Uterus (tissue), 4 donors: ENCODE results near the gene PANX2. TPM values are rescaled to one million over a fixed set of nuclear protein-coding genes. Genes with fewer than 3 reads are reported as not detected.

ENCODE experiments used
- DNase-seq, 2 donors: peaks; one replicate each; pipeline ENCODE4 v3.0.0-alpha.2; 2019 to 2020
- H3K27ac ChIP-seq, 2 donors: fragments of 200-600 bp; sonication (generic); 1 replicate in 1 of 2; 2 replicates in 1 of 2; pipeline ENCODE4 v1.5.1; 2016 to 2018
- H3K27me3 ChIP-seq, 2 donors: fragments of 200-600 bp; sonication (generic); one replicate each; pipeline ENCODE4 v1.5.1; 2018 to 2019; ENCODE audit warnings: control low read depth in 1 of 2
- H3K36me3 ChIP-seq, 2 donors: fragments of 200-600 bp; sonication (generic); one replicate each; pipeline ENCODE4 v1.5.1; 2019; ENCODE audit warnings: control low read depth in 1 of 2
- H3K4me1 ChIP-seq, 2 donors: fragments of 200-600 bp; sonication (generic); one replicate each; pipeline ENCODE4 v1.5.1; 2018 to 2019; ENCODE audit warnings: control low read depth in 1 of 2
- H3K4me3 ChIP-seq, 2 donors: fragments of 200-600 bp; sonication (generic); 1 replicate in 1 of 2; 2 replicates in 1 of 2; pipeline ENCODE4 v1.5.1; 2018 to 2019; ENCODE audit warnings: mild to moderate bottlenecking in 1 of 2
- H3K9me3 ChIP-seq, 2 donors: fragments of 200-600 bp; sonication (generic); one replicate each; pipeline ENCODE4 v1.5.1; 2019; ENCODE audit warnings: control low read depth in 1 of 2
- POLR2A ChIP-seq, 2 donors: fragments of 450-650 bp; IDR thresholded peaks; one replicate each; pipeline ENCODE4 v1.6.1; 2016; ENCODE audit warnings: antibody characterized with exemption in 2 of 2, mild to moderate bottlenecking in 1 of 2, moderate library complexity in 1 of 2
- intact Hi-C: fragments of 100-400 bp; cut with DNase I; formaldehyde crosslinking; loops from one replicate; pipeline ENCODE4 v1.15.1; 2023; ENCODE audit warnings: low total_unique reads
- total RNA-seq, 4 donors: library from RNA; depleted of rRNA in 3 of 4; stranded (reverse); fragments of >200 nt in 3 of 4; gene quantifications; one replicate each; pipeline versions ENCODE4 v1.1.0 to v1.2.4, GENCODE V29; 2014 to 2023
- TF ChIP-seq, protein P1 (sequence below), 4 experiments: fragments of 200-600 bp in 2 of 4; fragments of 450-650 bp in 2 of 4; sonication (generic) in 2 of 4; IDR thresholded peaks; one replicate each; pipeline ENCODE4 v1.5.1; 2016 to 2019; ENCODE audit warnings: antibody characterized with exemption in 4 of 4, mild to moderate bottlenecking in 2 of 4, moderate library complexity in 1 of 4
- donor health status: DM: yes; HTN: yes; CAD: no.

Gene PANX2
- total RNA-seq, 4 donors from 2014 or later: 0.35 to 0.43 TPM; not detected in 2

DNA sequence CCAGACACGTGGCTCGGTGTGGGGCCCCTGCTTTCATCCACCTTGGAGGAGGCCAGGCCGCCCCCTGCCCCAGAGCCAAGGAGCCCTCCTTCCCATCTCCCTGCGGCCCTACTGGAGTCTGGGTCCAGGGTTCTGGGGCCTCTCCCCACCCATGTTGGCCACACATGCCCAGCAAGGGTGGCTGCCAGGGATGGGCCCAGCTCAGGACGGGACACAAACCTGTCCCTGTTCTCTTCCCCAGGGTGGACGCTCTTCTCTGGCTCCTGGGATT is 4.6 kb downstream of the PANX2 start:
- Histone ChIP-seq H3K9me3 (no peaks in the 10 kb centered on the region), H3K36me3 (no peaks in the 10 kb centered on the region), H3K27me3 (peaks cover 0 to 2% of the 10 kb centered on the region in 2 donors), H3K27ac (no peak overlapping the region), H3K4me3 (no peak overlapping the region), H3K4me1 (no peaks in the 10 kb centered on the region)
- TF ChIP-seq, protein P1, sequence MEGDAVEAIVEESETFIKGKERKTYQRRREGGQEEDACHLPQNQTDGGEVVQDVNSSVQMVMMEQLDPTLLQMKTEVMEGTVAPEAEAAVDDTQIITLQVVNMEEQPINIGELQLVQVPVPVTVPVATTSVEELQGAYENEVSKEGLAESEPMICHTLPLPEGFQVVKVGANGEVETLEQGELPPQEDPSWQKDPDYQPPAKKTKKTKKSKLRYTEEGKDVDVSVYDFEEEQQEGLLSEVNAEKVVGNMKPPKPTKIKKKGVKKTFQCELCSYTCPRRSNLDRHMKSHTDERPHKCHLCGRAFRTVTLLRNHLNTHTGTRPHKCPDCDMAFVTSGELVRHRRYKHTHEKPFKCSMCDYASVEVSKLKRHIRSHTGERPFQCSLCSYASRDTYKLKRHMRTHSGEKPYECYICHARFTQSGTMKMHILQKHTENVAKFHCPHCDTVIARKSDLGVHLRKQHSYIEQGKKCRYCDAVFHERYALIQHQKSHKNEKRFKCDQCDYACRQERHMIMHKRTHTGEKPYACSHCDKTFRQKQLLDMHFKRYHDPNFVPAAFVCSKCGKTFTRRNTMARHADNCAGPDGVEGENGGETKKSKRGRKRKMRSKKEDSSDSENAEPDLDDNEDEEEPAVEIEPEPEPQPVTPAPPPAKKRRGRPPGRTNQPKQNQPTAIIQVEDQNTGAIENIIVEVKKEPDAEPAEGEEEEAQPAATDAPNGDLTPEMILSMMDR (IDR thresholded peaks at IDR 0.05): no peak
- no peak for TF ChIP-seq POLR2A (IDR thresholded peaks at IDR 0.05)
- intact Hi-C loops: no loop called here
- DNase-seq: no peak

GRCh38 chr22:50175921-50176849 is 5.7 kb downstream of the PANX2 start:
- no peaks in the 10 kb centered on the region for H3K4me1 ChIP-seq
- peaks cover 0 to 2% of the 10 kb centered on the region in 2 donors for H3K27me3 ChIP-seq
- intact Hi-C loops: no loop called here

GRCh38 chr22:50176850-50177536 is 6.5 kb downstream of the PANX2 start:
- intact Hi-C loops: no loop called here
- no peaks in the 10 kb centered on the region for H3K27me3 ChIP-seq

More at GRCh38 chr22:50175921-50176849, 5.7 kb downstream of the PANX2 start:
- H3K4me3 ChIP-seq: no peak overlapping the region
- TF ChIP-seq, protein P1 (IDR thresholded peaks at IDR 0.05): no peak
- no peak for TF ChIP-seq POLR2A (IDR thresholded peaks at IDR 0.05)
- H3K36me3 ChIP-seq: no peaks in the 10 kb centered on the region
- H3K27ac ChIP-seq: no peak overlapping the region
- no peak for DNase-seq
- no peaks in the 10 kb centered on the region for H3K9me3 ChIP-seq

DNA sequence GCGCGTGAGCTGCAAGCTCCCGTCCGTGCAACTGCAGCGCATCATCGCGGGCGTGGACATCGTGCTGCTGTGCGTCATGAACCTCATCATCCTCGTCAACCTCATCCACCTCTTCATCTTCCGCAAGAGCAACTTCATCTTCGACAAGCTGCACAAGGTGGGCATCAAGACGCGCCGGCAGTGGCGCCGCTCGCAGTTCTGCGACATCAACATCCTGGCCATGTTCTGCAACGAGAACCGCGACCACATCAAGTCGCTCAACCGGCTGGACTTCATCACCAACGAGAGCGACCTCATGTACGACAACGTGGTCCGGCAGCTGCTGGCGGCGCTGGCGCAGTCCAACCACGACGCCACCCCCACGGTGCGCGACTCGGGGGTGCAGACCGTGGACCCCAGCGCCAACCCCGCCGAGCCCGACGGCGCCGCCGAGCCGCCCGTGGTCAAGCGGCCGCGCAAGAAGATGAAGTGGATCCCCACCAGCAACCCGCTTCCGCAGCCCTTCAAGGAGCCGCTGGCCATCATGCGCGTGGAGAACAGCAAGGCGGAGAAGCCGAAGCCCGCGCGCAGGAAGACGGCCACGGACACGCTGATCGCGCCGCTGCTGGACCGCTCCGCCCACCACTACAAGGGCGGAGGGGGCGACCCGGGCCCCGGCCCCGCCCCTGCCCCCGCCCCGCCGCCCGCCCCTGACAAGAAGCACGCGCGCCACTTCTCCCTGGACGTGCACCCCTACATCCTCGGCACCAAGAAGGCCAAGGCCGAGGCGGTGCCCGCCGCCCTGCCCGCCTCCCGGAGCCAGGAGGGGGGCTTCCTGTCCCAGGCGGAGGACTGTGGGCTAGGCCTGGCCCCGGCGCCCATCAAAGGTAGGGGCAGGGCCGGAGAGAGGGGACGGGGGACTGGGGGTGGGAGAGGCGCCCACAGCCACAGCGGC is 7.3 kb downstream of the PANX2 start:
- no peaks in the 10 kb centered on the region for H3K9me3 ChIP-seq
- no peaks in the 10 kb centered on the region for H3K36me3 ChIP-seq
- no peak overlapping the region for H3K4me3 ChIP-seq
- DNase-seq: no peak
- H3K27me3 ChIP-seq: no peaks in the 10 kb centered on the region
- H3K27ac ChIP-seq: no peak overlapping the region
- TF ChIP-seq, protein P1 (IDR thresholded peaks at IDR 0.05): no peak
- TF ChIP-seq POLR2A (IDR thresholded peaks at IDR 0.05): no peak
- H3K4me1 ChIP-seq: no peaks in the 10 kb centered on the region
- intact Hi-C loops: no loop called here

More at GRCh38 chr22:50176850-50177536, 6.5 kb downstream of the PANX2 start:
- no peaks in the 10 kb centered on the region for H3K9me3 ChIP-seq
- DNase-seq: no peak
- H3K4me3 ChIP-seq: no peak overlapping the region
- H3K36me3 ChIP-seq: no peaks in the 10 kb centered on the region
- no peaks in the 10 kb centered on the region for H3K4me1 ChIP-seq
- no peak overlapping the region for H3K27ac ChIP-seq
- TF ChIP-seq, protein P1 (IDR thresholded peaks at IDR 0.05): no peak
- no peak for TF ChIP-seq POLR2A (IDR thresholded peaks at IDR 0.05)
